DND-41 (cell line): Measurements from ENCODE around the gene PRR23E.

Experiments
- ATAC-seq: fragments of 200-7000 bp; cut with Tn5 transposase; 3 replicates; pipeline ENCODE4 v1.9.1; 2021; ENCODE audit warnings: low read depth; ENCODE audit not compliant: insufficient read depth
- DNase-seq: peaks from one replicate; pipeline ENCODE4 v3.0.0-alpha.2; 2020
- H2AFZ ChIP-seq: 2 replicates; pipeline ENCODE4 v1.6.0; 2012; ENCODE audit warnings: low read depth, low read length
- H3K27ac ChIP-seq: 2 replicates; pipeline ENCODE4 v1.5.1; 2012; ENCODE audit warnings: low read length, inconsistent platforms
- H3K27me3 ChIP-seq: fragments of 200-600 bp; sonication (generic); 2 replicates; pipeline ENCODE4 v1.6.0; 2012; ENCODE audit warnings: low read length, mild to moderate bottlenecking, inconsistent platforms; ENCODE audit not compliant: insufficient read depth, poor library complexity
- H3K36me3 ChIP-seq: 2 replicates; pipeline ENCODE4 v1.5.1; 2012; ENCODE audit warnings: low read length, inconsistent platforms; ENCODE audit not compliant: insufficient read depth
- H3K4me1 ChIP-seq: 2 replicates; pipeline ENCODE4 v1.5.1; 2012; ENCODE audit warnings: mild to moderate bottlenecking, low read length; ENCODE audit not compliant: insufficient read depth
- H3K4me2 ChIP-seq: 2 replicates; pipeline ENCODE4 v1.6.0; 2012; ENCODE audit warnings: mild to moderate bottlenecking, moderate library complexity, low read length, inconsistent platforms; ENCODE audit not compliant: insufficient read depth
- H3K4me3 ChIP-seq, 2 experiments: fragments of 200-600 bp in 1 of 2; shearing (Covaris generic) in 1 of 2; 2 replicates each; pipeline ENCODE4 v1.5.1; 2012 to 2016; ENCODE audit warnings: inconsistent platforms in 2 of 2, low read length in 2 of 2, mild to moderate bottlenecking in 2 of 2, low read depth in 1 of 2, moderate library complexity in 1 of 2
- H3K79me2 ChIP-seq: 2 replicates; pipeline ENCODE4 v1.6.0; 2012; ENCODE audit warnings: low read length, inconsistent platforms; ENCODE audit not compliant: insufficient read depth
- H3K9ac ChIP-seq: 2 replicates; pipeline ENCODE4 v1.6.0; 2012; ENCODE audit warnings: low read depth, mild to moderate bottlenecking, inconsistent platforms, low read length, moderate library complexity
- H3K9me3 ChIP-seq: 2 replicates; pipeline ENCODE4 v1.5.1; 2012; ENCODE audit warnings: low read length, moderate library complexity, mild to moderate bottlenecking, inconsistent platforms; ENCODE audit not compliant: insufficient read depth, severe bottlenecking
- H4K20me1 ChIP-seq: 2 replicates; pipeline ENCODE4 v1.6.0; 2012; ENCODE audit warnings: low read length; ENCODE audit not compliant: insufficient read depth
- EZH2 ChIP-seq: IDR thresholded peaks from 3 replicates; pipeline ENCODE4 v1.6.1; 2012; ENCODE audit warnings: borderline replicate concordance, low read depth, mild to moderate bottlenecking, moderate library complexity, low read length, inconsistent platforms; ENCODE audit not compliant: severe bottlenecking
- TF ChIP-seq, protein P1 (sequence below): IDR thresholded peaks from 2 replicates; pipeline ENCODE4 v1.5.1; 2012; ENCODE audit warnings: borderline replicate concordance, low read length, moderate library complexity, mild to moderate bottlenecking; ENCODE audit not compliant: poor library complexity, severe bottlenecking; ENCODE audit errors: extremely low read depth

The PRR23E gene

DNA sequence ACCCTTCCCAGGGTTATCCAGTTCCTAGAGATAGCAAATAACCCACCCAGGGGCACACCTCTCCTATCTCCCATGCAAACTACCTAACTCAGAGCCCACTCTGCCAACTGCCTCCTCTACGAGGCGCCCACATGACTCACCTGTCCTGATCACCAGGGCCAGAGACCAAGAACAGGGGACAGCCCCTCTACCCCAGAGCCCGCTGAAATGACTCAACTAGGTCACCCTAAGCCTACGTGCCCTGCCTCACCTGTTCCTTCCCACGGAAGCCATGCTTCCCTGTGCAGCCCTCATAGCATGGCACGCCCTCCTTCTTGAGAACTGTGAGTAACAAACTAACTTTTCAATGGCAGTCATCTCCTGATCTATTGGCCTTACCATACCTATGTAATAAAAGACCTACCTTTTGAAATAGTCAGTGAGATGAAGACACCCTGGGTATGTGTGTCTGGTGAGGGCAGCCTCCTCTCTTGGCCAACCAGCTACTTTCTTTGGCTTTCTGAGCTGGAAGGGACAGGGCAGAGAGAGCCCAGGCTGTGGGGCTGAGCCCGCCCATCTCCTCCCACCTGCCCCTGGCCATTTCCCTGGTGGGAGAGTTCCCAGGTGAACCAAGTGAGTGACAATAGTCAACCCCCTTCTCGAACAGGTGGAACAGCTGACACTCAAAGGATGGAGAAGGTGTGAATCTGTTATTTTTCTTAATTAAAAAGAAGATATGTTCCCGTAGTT is 25.5 kb upstream of the PRR23E start:
- TF ChIP-seq, protein P1, sequence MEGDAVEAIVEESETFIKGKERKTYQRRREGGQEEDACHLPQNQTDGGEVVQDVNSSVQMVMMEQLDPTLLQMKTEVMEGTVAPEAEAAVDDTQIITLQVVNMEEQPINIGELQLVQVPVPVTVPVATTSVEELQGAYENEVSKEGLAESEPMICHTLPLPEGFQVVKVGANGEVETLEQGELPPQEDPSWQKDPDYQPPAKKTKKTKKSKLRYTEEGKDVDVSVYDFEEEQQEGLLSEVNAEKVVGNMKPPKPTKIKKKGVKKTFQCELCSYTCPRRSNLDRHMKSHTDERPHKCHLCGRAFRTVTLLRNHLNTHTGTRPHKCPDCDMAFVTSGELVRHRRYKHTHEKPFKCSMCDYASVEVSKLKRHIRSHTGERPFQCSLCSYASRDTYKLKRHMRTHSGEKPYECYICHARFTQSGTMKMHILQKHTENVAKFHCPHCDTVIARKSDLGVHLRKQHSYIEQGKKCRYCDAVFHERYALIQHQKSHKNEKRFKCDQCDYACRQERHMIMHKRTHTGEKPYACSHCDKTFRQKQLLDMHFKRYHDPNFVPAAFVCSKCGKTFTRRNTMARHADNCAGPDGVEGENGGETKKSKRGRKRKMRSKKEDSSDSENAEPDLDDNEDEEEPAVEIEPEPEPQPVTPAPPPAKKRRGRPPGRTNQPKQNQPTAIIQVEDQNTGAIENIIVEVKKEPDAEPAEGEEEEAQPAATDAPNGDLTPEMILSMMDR: no peak
- no peak for TF ChIP-seq EZH2
- H3K27ac ChIP-seq: no peak overlapping the region
- peaks cover 3% of the 10 kb centered on the region; the same call in 1 of the 2 replicates for H4K20me1 ChIP-seq
- no peak overlapping the region for H3K4me2 ChIP-seq
- no peak for ATAC-seq
- no peaks in the 10 kb centered on the region for H3K9me3 ChIP-seq
- H3K9ac ChIP-seq: no peak overlapping the region
- H2AFZ ChIP-seq: no peak overlapping the region
- H3K36me3 ChIP-seq: no peaks in the 10 kb centered on the region
- H3K27me3 ChIP-seq: no peaks in the 10 kb centered on the region
- no peak overlapping the region for H3K4me3 ChIP-seq
- H3K4me1 ChIP-seq: no peaks in the 10 kb centered on the region
- no peaks in the 10 kb centered on the region for H3K79me2 ChIP-seq
- no peak for DNase-seq

DNA sequence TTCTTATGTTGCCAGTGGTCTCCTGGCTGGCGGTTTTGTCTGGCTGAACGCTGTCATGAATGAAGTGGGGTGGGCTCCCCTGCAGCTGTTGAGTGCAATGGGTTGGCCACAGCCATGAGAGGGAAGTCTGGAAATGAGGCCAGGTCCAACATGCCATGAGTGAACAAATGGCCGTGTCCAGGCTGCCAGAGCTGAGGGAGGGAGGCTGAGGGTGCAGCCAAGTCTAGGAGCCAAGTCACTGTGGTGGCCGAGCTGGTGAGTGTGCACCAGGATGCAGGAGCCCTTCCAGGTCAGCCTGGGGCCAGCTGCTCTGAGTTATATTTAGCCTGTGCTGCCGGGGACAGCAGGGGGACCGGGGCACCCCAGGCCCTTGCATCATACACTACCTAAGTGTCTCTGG is 24.7 kb upstream of the PRR23E start:
- H3K4me3 ChIP-seq: no peak overlapping the region
- no peak overlapping the region for H2AFZ ChIP-seq
- no peaks in the 10 kb centered on the region for H3K9me3 ChIP-seq
- H4K20me1 ChIP-seq: peaks cover 3% of the 10 kb centered on the region; the same call in 1 of the 2 replicates
- no peak overlapping the region for H3K9ac ChIP-seq
- no peaks in the 10 kb centered on the region for H3K79me2 ChIP-seq
- ATAC-seq (no peak), DNase-seq (no peak)
- no peak overlapping the region for H3K4me2 ChIP-seq
- no peaks in the 10 kb centered on the region for H3K36me3 ChIP-seq
- no peaks in the 10 kb centered on the region for H3K4me1 ChIP-seq
- H3K27ac ChIP-seq: no peak overlapping the region
- H3K27me3 ChIP-seq: no peaks in the 10 kb centered on the region
- TF ChIP-seq, protein P1: no peak
- no peak for TF ChIP-seq EZH2

DNA sequence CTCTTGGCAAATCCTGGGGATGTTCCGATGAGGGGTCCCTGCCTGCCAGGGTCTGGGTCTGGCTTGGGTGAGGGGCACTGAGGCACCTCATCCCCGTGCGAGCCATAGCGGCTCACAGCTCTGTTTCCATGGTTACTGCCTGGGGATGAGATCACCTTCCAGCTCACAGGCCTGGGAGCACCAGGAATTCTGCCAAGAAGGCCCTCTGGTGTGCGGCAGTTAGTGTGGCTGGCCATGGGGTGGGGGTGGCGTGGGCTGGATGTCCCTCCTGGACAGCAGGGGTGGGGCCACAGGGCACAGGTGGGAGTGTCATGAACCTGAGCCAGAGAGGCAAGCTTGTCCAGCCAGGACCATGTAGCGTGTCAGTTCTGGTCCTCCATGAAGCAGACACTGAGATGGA is 22.1 kb upstream of the PRR23E start:
- Histone ChIP-seq H3K9ac (no peak overlapping the region), H3K27me3 (no peaks in the 10 kb centered on the region), H3K79me2 (no peaks in the 10 kb centered on the region), H3K36me3 (no peaks in the 10 kb centered on the region), H3K9me3 (no peaks in the 10 kb centered on the region), H4K20me1 (no peaks in the 10 kb centered on the region), H3K4me3 (no peak overlapping the region), H3K27ac (no peak overlapping the region), H3K4me1 (no peaks in the 10 kb centered on the region), H3K4me2 (no peak overlapping the region), H2AFZ (no peak overlapping the region)
- ATAC-seq: no peak
- no peak for DNase-seq
- no peak for TF ChIP-seq EZH2
- TF ChIP-seq, protein P1: no peak

DNA sequence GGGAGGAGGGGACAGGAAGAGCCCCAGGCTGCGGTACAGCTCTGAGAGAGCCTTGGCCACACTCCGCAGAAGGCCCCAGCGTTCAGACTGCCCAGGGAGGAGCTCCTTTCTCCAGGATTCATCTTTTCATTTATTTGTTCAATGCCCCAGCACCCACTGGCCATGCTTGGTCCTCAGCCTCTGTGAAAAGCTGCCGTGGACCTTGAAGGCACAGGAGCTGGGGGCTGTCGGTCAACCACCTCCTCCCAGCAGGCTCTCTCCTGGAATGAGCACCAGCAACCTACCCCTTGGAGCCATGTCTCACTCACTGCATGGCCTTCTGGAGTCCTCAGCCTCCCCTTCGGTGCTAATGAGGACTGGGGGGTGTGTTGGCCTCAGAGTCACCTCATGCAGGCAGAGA is 21.6 kb upstream of the PRR23E start:
- Histone ChIP-seq H2AFZ (no peak overlapping the region), H3K9ac (no peak overlapping the region), H3K36me3 (no peaks in the 10 kb centered on the region), H3K4me2 (no peak overlapping the region), H3K27ac (no peak overlapping the region), H3K9me3 (no peaks in the 10 kb centered on the region), H3K4me1 (no peaks in the 10 kb centered on the region), H3K79me2 (no peaks in the 10 kb centered on the region), H4K20me1 (no peaks in the 10 kb centered on the region), H3K4me3 (no peak overlapping the region), H3K27me3 (no peaks in the 10 kb centered on the region)
- no peak for DNase-seq
- no peak for TF ChIP-seq EZH2
- TF ChIP-seq, protein P1: no peak
- no peak for ATAC-seq
